GM23338 (cell line): ENCODE results near the gene RNF145. TPM values are rescaled to one million over a fixed set of nuclear protein-coding genes. Genes with fewer than 3 reads are reported as not detected.

Experiments
- ATAC-seq: fragments of 200-7000 bp; cut with Tn5 transposase; 3 replicates; pipeline ENCODE4 v1.9.1; 2020
- DNase-seq: peaks from one replicate; pipeline ENCODE4 v3.0.0-alpha.2; 2015; ENCODE audit warnings: low spot score
- H2AFZ ChIP-seq: fragments of 200-600 bp; sonication (generic); 2 replicates; pipeline ENCODE4 v1.8.0; 2016; ENCODE audit warnings: antibody characterized with exemption, mild to moderate bottlenecking, moderate library complexity
- H3F3A ChIP-seq: fragments of 200-600 bp; sonication (generic); replicated peaks from 2 replicates; pipeline ENCODE4 v1.8.0; 2017; ENCODE audit warnings: antibody characterized with exemption, mixed run types, low read depth
- H3K27ac ChIP-seq: fragments of 200-600 bp; sonication (generic); 2 replicates; pipeline ENCODE4 v1.6.1; 2016; ENCODE audit warnings: low read depth
- H3K27me3 ChIP-seq: fragments of 200-600 bp; sonication (generic); 2 replicates; pipeline ENCODE4 v1.8.0; 2016; ENCODE audit warnings: mild to moderate bottlenecking, mixed run types, moderate library complexity; ENCODE audit not compliant: insufficient read depth
- H3K36me3 ChIP-seq: fragments of 200-600 bp; sonication (generic); 2 replicates; pipeline ENCODE4 v1.8.0; 2016; ENCODE audit warnings: mild to moderate bottlenecking; ENCODE audit not compliant: insufficient read depth
- H3K4me1 ChIP-seq: fragments of 200-600 bp; sonication (generic); 2 replicates; pipeline ENCODE4 v1.8.0; 2016; ENCODE audit warnings: mild to moderate bottlenecking, moderate library complexity; ENCODE audit not compliant: insufficient read depth
- H3K4me2 ChIP-seq: fragments of 200-600 bp; sonication (generic); 2 replicates; pipeline ENCODE4 v1.7.1; 2017; ENCODE audit warnings: mixed run types
- H3K4me3 ChIP-seq: fragments of 200-600 bp; sonication (generic); 2 replicates; pipeline ENCODE4 v1.6.1; 2016; ENCODE audit warnings: mixed run types
- H3K79me2 ChIP-seq: fragments of 200-600 bp; sonication (generic); replicated peaks from 2 replicates; pipeline ENCODE4 v1.8.0; 2017; ENCODE audit warnings: mild to moderate bottlenecking; ENCODE audit not compliant: insufficient read depth
- H3K9me2 ChIP-seq: fragments of 200-600 bp; sonication (generic); 2 replicates; pipeline ENCODE4 v1.8.0; 2017; ENCODE audit not compliant: insufficient read depth
- H4K20me1 ChIP-seq: fragments of 200-600 bp; sonication (generic); replicated peaks from 2 replicates; pipeline ENCODE4 v1.8.0; 2017; ENCODE audit warnings: mild to moderate bottlenecking; ENCODE audit not compliant: insufficient read depth
- H3K27ac Mint-ChIP-seq: 2 replicates; pipeline ENCODE4 v1.8.0; 2020; ENCODE audit warnings: inconsistent platforms, mild to moderate bottlenecking, moderate library complexity, mixed read lengths
- H3K27me3 Mint-ChIP-seq: 3 replicates; pipeline ENCODE4 v1.8.0; 2022; ENCODE audit warnings: low read depth, mild to moderate bottlenecking, moderate library complexity, mixed read lengths, inconsistent platforms; ENCODE audit not compliant: insufficient read depth, poor library complexity
- H3K36me3 Mint-ChIP-seq: 3 replicates; pipeline ENCODE4 v1.8.0; 2021; ENCODE audit warnings: low read depth, mild to moderate bottlenecking, inconsistent platforms, moderate library complexity, mixed read lengths
- H3K4me1 Mint-ChIP-seq: 3 replicates; pipeline ENCODE4 v1.8.0; 2020; ENCODE audit warnings: mild to moderate bottlenecking, inconsistent platforms, mixed read lengths
- H3K4me3 Mint-ChIP-seq: 3 replicates; pipeline ENCODE4 v1.8.0; 2021; ENCODE audit warnings: moderate library complexity, mild to moderate bottlenecking, inconsistent platforms, mixed read lengths
- H3K9me3 Mint-ChIP-seq: 3 replicates; pipeline ENCODE4 v1.8.0; 2020; ENCODE audit warnings: moderate library complexity, mild to moderate bottlenecking, inconsistent platforms, mixed read lengths
- CTCF ChIP-seq, 2 experiments: fragments of 200-600 bp in 1 of 2; sonication (generic) in 1 of 2; conservative IDR thresholded peaks; 2 replicates each; pipeline versions ENCODE4 v1.5.1 to v1.6.1; 2016 to 2017; ENCODE audit warnings: antibody characterized with exemption in 2 of 2, low read depth in 2 of 2, mild to moderate bottlenecking in 2 of 2, moderate library complexity in 1 of 2
- EZH2 ChIP-seq: fragments of 200-600 bp; sonication (generic); IDR thresholded peaks from one replicate; pipeline ENCODE4 v1.8.0; 2017; ENCODE audit warnings: antibody characterized with exemption, mild to moderate bottlenecking, low read depth; ENCODE audit not compliant: unreplicated experiment
- EZH2phosphoT487 ChIP-seq: fragments of 200-600 bp; sonication (generic); IDR thresholded peaks from one replicate; pipeline ENCODE4 v1.8.1; 2018; ENCODE audit warnings: antibody characterized with exemption; ENCODE audit not compliant: unreplicated experiment
- JUNB ChIP-seq: IDR thresholded peaks from one replicate; pipeline ENCODE4 v1.6.1; 2016; ENCODE audit warnings: antibody characterized with exemption; ENCODE audit not compliant: unreplicated experiment
- NANOG ChIP-seq: IDR thresholded peaks from 2 replicates; pipeline ENCODE4 v1.6.1; 2016; ENCODE audit warnings: antibody characterized with exemption, borderline replicate concordance
- REST ChIP-seq: IDR thresholded peaks from one replicate; pipeline ENCODE4 v1.6.1; 2018; ENCODE audit warnings: antibody characterized with exemption; ENCODE audit not compliant: unreplicated experiment
- ZNF114 ChIP-seq: fragments of 250-450 bp; sonication (Bioruptor Pico); IDR thresholded peaks from 2 replicates; pipeline ENCODE4 v1.5.0; 2020; ENCODE audit warnings: mild to moderate bottlenecking, moderate library complexity
- ZNF331 ChIP-seq: fragments of 250-450 bp; sonication (Bioruptor Pico); IDR thresholded peaks from 2 replicates; pipeline ENCODE4 v1.5.0; 2020; ENCODE audit warnings: low read depth, mild to moderate bottlenecking, moderate library complexity
- ZNF462 ChIP-seq: fragments of 250-450 bp; sonication (Bioruptor Pico); IDR thresholded peaks from 2 replicates; pipeline ENCODE4 v1.5.0; 2020; ENCODE audit warnings: mild to moderate bottlenecking, moderate library complexity
- polyA plus RNA-seq: library from polyadenylated mRNA; unstranded; fragments of >200 nt; fragmentation: Nextera tagmentation; extraction: Ambion mirVana; gene quantifications from 2 replicates; pipeline ENCODE4 v1.2.1, GENCODE V29; 2016
- total RNA-seq: library from RNA; depleted of rRNA; stranded (reverse); fragments of >200 nt; shearing (Covaris generic); gene quantifications from 2 replicates; pipeline ENCODE4 v1.2.3, GENCODE V29; 2014

RNF145 gene
- total and polyA plus RNA-seq, 2 experiments from 2014 or later, result 15.6 to 43.5 TPM

- no peaks in the 10 kb centered on the region for H3K79me2 ChIP-seq
- peaks cover 6% of the 10 kb centered on the region for H3K4me1 ChIP-seq
- Mint-ChIP-seq H3K4me1 (peaks cover 9% of the 10 kb centered on the region; the same call in 2 of the 3 replicates), H3K27me3 (peaks cover 2% of the 10 kb centered on the region), H3K4me3 (no peak overlapping the region), H3K9me3 (no peaks in the 10 kb centered on the region), H3K36me3 (no peaks in the 10 kb centered on the region), H3K27ac (no peak overlapping the region)
- no peak overlapping the region for H3K27ac ChIP-seq
- no peaks in the 10 kb centered on the region for H3F3A ChIP-seq
- H2AFZ ChIP-seq, result no peak overlapping the region
- ATAC-seq, result no peak
- H3K4me3 ChIP-seq, result no peak overlapping the region
- DNase-seq, result no peak
- no peaks in the 10 kb centered on the region for H4K20me1 ChIP-seq
- TF ChIP-seq EZH2 (no peak), ZNF462 (no peak), REST (no peak), EZH2phosphoT487 (no peak), ZNF331 (CRISPR knock-in tag) (no peak), JUNB (no peak), NANOG (no peak), CTCF (conservative IDR thresholded peaks at IDR 0.05; ENCODE audit: low read depth in 2 of 2) (no peak), ZNF114 (CRISPR knock-in tag) (no peak)
- H3K27me3 ChIP-seq, result no peaks in the 10 kb centered on the region; the same call in none of the 2 replicates
- H3K9me2 ChIP-seq, result no peaks in the 10 kb centered on the region
- no peaks in the 10 kb centered on the region for H3K36me3 ChIP-seq
- H3K4me2 ChIP-seq, result no peak overlapping the region
Measured at GRCh38 chr5:159216454-159216853, 7.1 kb upstream of the RNF145 start.
